IMR-90 (cell line): ENCODE data around the gene SERPIND1. TPM values are rescaled to one million over a fixed set of nuclear protein-coding genes. Genes with fewer than 3 reads are reported as not detected.

Experiments
- ATAC-seq: fragments of 200-7000 bp; cut with Tn5 transposase; 2 replicates; pipeline ENCODE4 v1.9.1; 2020; ENCODE audit warnings: low read depth, mild to moderate bottlenecking, moderate library complexity
- BruUV-seq: library from RNA; stranded (reverse); fragments of 400-500 nt; replicated peaks from 2 replicates; lab custom pipeline; 2021; lab: Mats Ljungman, UMichigan
- CTCF ChIA-PET: fragments of 300-600 bp; formaldehyde crosslinking; extraction: SDS; loops from one replicate; lab custom pipeline; 2021; ENCODE audit warnings: antibody characterized with exemption; lab: Yijun Ruan, JAX
- POLR2A ChIA-PET: fragments of 300-600 bp; sonication (Branson Sonifier 250); formaldehyde crosslinking; loops from one replicate; lab custom pipeline; 2022; ENCODE audit warnings: antibody characterized with exemption; ENCODE audit not compliant: unreplicated experiment; lab: Charles Lee
- DNase-seq: peaks from one replicate; pipeline ENCODE4 v3.0.0; 2013
- H2AFZ ChIP-seq: replicated peaks from 2 replicates; pipeline ENCODE3; 2013; ENCODE audit warnings: low read length, mild to moderate bottlenecking; ENCODE audit not compliant: poor library complexity
- H2AK5ac ChIP-seq: 2 replicates; pipeline ENCODE4 v1.6.1; 2013; ENCODE audit warnings: low read depth, low read length, inconsistent platforms
- H2AK9ac ChIP-seq: replicated peaks from 2 replicates; pipeline ENCODE3; 2013; ENCODE audit warnings: mild to moderate bottlenecking, low read depth, low read length, moderate library complexity; ENCODE audit not compliant: poor library complexity
- H2BK120ac ChIP-seq: 2 replicates; pipeline ENCODE4 v1.6.1; 2013; ENCODE audit warnings: low read depth, low read length, inconsistent platforms
- H2BK15ac ChIP-seq: 3 replicates; pipeline ENCODE4 v1.6.1; 2013; ENCODE audit warnings: low read depth, low read length, inconsistent platforms
- H2BK20ac ChIP-seq: 2 replicates; pipeline ENCODE4 v1.6.1; 2013; ENCODE audit warnings: low read depth, mild to moderate bottlenecking, inconsistent platforms, low read length, moderate library complexity
- H2BK5ac ChIP-seq: 2 replicates; pipeline ENCODE4 v1.6.1; 2013; ENCODE audit warnings: mild to moderate bottlenecking, low read depth, low read length, inconsistent platforms; ENCODE audit not compliant: poor library complexity, severe bottlenecking
- H3K14ac ChIP-seq: replicated peaks from 2 replicates; pipeline ENCODE4 v1.6.1; 2013; ENCODE audit warnings: low read depth, low read length, inconsistent platforms
- H3K18ac ChIP-seq: 2 replicates; pipeline ENCODE4 v1.6.1; 2013; ENCODE audit warnings: low read depth, low read length, control low read depth
- H3K23ac ChIP-seq: 2 replicates; pipeline ENCODE4 v1.6.1; 2013; ENCODE audit warnings: low read depth, low read length, inconsistent platforms
- H3K27ac ChIP-seq: 2 replicates; pipeline ENCODE4 v1.5.1; 2013; ENCODE audit warnings: mild to moderate bottlenecking, control low read depth, low read length; ENCODE audit not compliant: insufficient read depth
- H3K27me3 ChIP-seq: 2 replicates; pipeline ENCODE4 v1.6.1; 2013; ENCODE audit warnings: low read length; ENCODE audit not compliant: control insufficient read depth, insufficient read depth
- H3K36me3 ChIP-seq: 2 replicates; pipeline ENCODE4 v1.6.1; 2013; ENCODE audit warnings: low read length, mixed read lengths; ENCODE audit not compliant: control insufficient read depth, insufficient read depth
- H3K4ac ChIP-seq: 2 replicates; pipeline ENCODE4 v1.6.1; 2013; ENCODE audit warnings: low read depth, low read length, inconsistent platforms
- H3K4me1 ChIP-seq: 2 replicates; pipeline ENCODE4 v1.6.1; 2013; ENCODE audit warnings: low read length, mixed read lengths; ENCODE audit not compliant: control insufficient read depth, insufficient read depth
- H3K4me2 ChIP-seq: 2 replicates; pipeline ENCODE4 v1.6.1; 2013; ENCODE audit warnings: low read depth, mild to moderate bottlenecking, control low read depth, low read length, moderate library complexity
- H3K4me3 ChIP-seq: 2 replicates; pipeline ENCODE4 v1.5.1; 2013; ENCODE audit warnings: low read depth, mild to moderate bottlenecking, control low read depth, low read length, moderate library complexity; ENCODE audit not compliant: insufficient read depth
- H3K56ac ChIP-seq: 2 replicates; pipeline ENCODE4 v1.6.1; 2013; ENCODE audit warnings: low read length, inconsistent platforms; ENCODE audit not compliant: insufficient read depth; ENCODE audit errors: extremely low read depth
- H3K79me1 ChIP-seq, 2 experiments: 2 replicates each; pipeline ENCODE4 v1.6.1; 2013; ENCODE audit warnings: low read length in 2 of 2, inconsistent platforms in 1 of 2, low read depth in 1 of 2
- H3K9ac ChIP-seq: 2 replicates; pipeline ENCODE4 v1.6.1; 2013; ENCODE audit warnings: low read depth, low read length, control low read depth
- H3K9me1 ChIP-seq: 2 replicates; pipeline ENCODE4 v1.6.1; 2013; ENCODE audit warnings: low read length, inconsistent platforms; ENCODE audit not compliant: insufficient read depth
- H3K9me3 ChIP-seq: 2 replicates; pipeline ENCODE4 v1.6.1; 2013; ENCODE audit warnings: low read length; ENCODE audit not compliant: control insufficient read depth, insufficient read depth
- H4K20me1 ChIP-seq: 2 replicates; pipeline ENCODE4 v1.6.1; 2013; ENCODE audit warnings: low read length, inconsistent platforms; ENCODE audit not compliant: insufficient read depth
- H4K5ac ChIP-seq: 2 replicates; pipeline ENCODE4 v1.6.1; 2013; ENCODE audit warnings: mild to moderate bottlenecking, low read depth, low read length, control low read depth
- H4K8ac ChIP-seq, 2 experiments: 2 replicates each; pipeline ENCODE4 v1.6.1; 2013; ENCODE audit warnings: low read depth in 2 of 2, low read length in 2 of 2, control low read depth in 1 of 2, inconsistent platforms in 1 of 2
- H4K91ac ChIP-seq: 2 replicates; pipeline ENCODE4 v1.6.1; 2013; ENCODE audit warnings: low read depth, low read length, inconsistent platforms; ENCODE audit not compliant: insufficient read depth
- BHLHE40 ChIP-seq: fragments of 150-350 bp; IDR thresholded peaks from 2 replicates; pipeline ENCODE4 v1.6.1; 2016; ENCODE audit warnings: mild to moderate bottlenecking, low read depth, low read length
- CEBPB ChIP-seq: IDR thresholded peaks from 2 replicates; pipeline ENCODE4 v1.6.1; 2012; ENCODE audit warnings: low read depth, low read length, improper control_type of control experiment
- CHD1 ChIP-seq: IDR thresholded peaks from 2 replicates; pipeline ENCODE4 v1.6.1; 2012; ENCODE audit warnings: low read depth, low read length, improper control_type of control experiment
- FOS ChIP-seq: fragments of 150-350 bp; IDR thresholded peaks from 2 replicates; pipeline ENCODE4 v1.6.1; 2016; ENCODE audit warnings: low read depth, low read length
- MAFK ChIP-seq: IDR thresholded peaks from 2 replicates; pipeline ENCODE4 v1.6.1; 2012; ENCODE audit warnings: low read depth, low read length, improper control_type of control experiment
- MAZ ChIP-seq: IDR thresholded peaks from 2 replicates; pipeline ENCODE4 v1.6.1; 2012; ENCODE audit warnings: low read depth, mild to moderate bottlenecking, low read length, improper control_type of control experiment, moderate library complexity, borderline replicate concordance
- MXI1 ChIP-seq: IDR thresholded peaks from 2 replicates; pipeline ENCODE4 v1.6.1; 2012; ENCODE audit warnings: low read depth, mild to moderate bottlenecking, low read length, moderate library complexity, borderline replicate concordance
- NFE2L2 ChIP-seq: fragments of 150-350 bp; IDR thresholded peaks from 2 replicates; pipeline ENCODE4 v1.6.1; 2016; ENCODE audit warnings: low read depth, mild to moderate bottlenecking, low read length
- POLR2A ChIP-seq: IDR thresholded peaks from 2 replicates; pipeline ENCODE4 v1.6.1; 2012; ENCODE audit warnings: mild to moderate bottlenecking, low read depth, low read length
- RAD21 ChIP-seq: IDR thresholded peaks from 2 replicates; pipeline ENCODE4 v1.6.1; 2012; ENCODE audit warnings: low read length, improper control_type of control experiment
- RCOR1 ChIP-seq: IDR thresholded peaks from 2 replicates; pipeline ENCODE4 v1.6.1; 2012; ENCODE audit warnings: mild to moderate bottlenecking, low read length, improper control_type of control experiment; ENCODE audit not compliant: insufficient replicate concordance
- RFX5 ChIP-seq: IDR thresholded peaks from 2 replicates; pipeline ENCODE4 v1.8.0; 2012; ENCODE audit warnings: low read depth, mild to moderate bottlenecking, low read length, moderate library complexity
- SMC3 ChIP-seq: fragments of 150-350 bp; IDR thresholded peaks from 2 replicates; pipeline ENCODE4 v1.6.1; 2016; ENCODE audit warnings: low read depth, mild to moderate bottlenecking, antibody characterized with exemption, low read length, moderate library complexity
- WGBS, 2 experiments: methylation state at CpG; one replicate each; pipeline versions ENCODE4 v1.1.5 to v1.1.7; 2013; ENCODE audit warnings: missing lambda C conversion rate in 2 of 2; ENCODE audit not compliant: insufficient read length in 1 of 2; ENCODE audit errors: extremely low coverage in 2 of 2; 5-methylcytosine and 5-hydroxymethylcytosine counted together
- dilution Hi-C: fragments of 300-500 bp; cut with HindIII; formaldehyde crosslinking; loops from one replicate; pipeline ENCODE4 v1.14.3; 2018; ENCODE audit warnings: low sequenced_read_pairs; ENCODE audit not compliant: unreplicated experiment
- in situ Hi-C: fragments of 300-500 bp; cut with MboI; formaldehyde crosslinking; loops from 3 replicates; pipeline ENCODE4 v1.14.3; 2019; ENCODE audit warnings: low sequenced_read_pairs, inconsistent platforms, mixed read lengths
- intact Hi-C: fragments of 100-400 bp; cut with micrococcal nuclease; formaldehyde crosslinking; loops from 2 replicates; pipeline ENCODE4 v1.10.0; 2022
- polyA plus RNA-seq, 3 experiments: library from polyadenylated mRNA; depleted of rRNA; stranded (reverse); fragments of >200 nt; gene quantifications; 2 replicates each; pipeline ENCODE4 v1.2.3, GENCODE V29; 2012; ENCODE audit warnings: low replicate concordance in 1 of 3
- total RNA-seq: library from RNA; depleted of rRNA; stranded (reverse); fragments of >200 nt; gene quantifications from 2 replicates; pipeline ENCODE4 v1.2.3, GENCODE V29; 2012
- TF ChIP-seq, protein P1 (sequence below): fragments of 150-350 bp; IDR thresholded peaks from 2 replicates; pipeline ENCODE4 v1.6.1; 2017; ENCODE audit warnings: mild to moderate bottlenecking, antibody characterized with exemption, low read length, low read depth

SERPIND1 gene
- total and polyA plus RNA-seq, 2 of the 4 experiments (the other 2 are of a cell fraction), result 0.12 TPM; not detected in 1

DNA sequence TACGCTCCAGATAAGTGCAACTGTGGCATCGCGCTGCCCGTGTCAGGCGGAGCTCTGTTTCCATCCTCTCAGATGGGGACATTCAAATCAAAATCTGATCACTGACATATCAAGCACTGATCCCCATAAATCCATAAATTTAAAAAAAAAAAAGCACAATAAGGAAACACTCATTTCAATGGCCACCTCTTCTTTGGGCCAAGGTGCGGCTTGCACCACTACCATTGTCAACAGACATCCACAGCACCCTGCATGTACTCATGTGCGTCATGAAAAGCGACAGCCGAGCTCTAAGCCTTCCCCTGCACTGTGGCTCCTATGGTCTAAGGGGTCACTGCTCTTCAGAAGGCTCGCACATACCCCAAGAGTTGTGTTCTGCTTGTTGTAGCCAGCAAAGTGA, 26.7 kb upstream of the SERPIND1 start:
- intact Hi-C loops, result no loop called here
- in situ Hi-C loops, result no loop called here
- Histone ChIP-seq H3K4me2 (no peak overlapping the region), H2BK5ac (no peak overlapping the region), H2AK9ac (no peak overlapping the region), H3K9me3 (no peaks in the 10 kb centered on the region), H2BK15ac (no peak overlapping the region), H3K9ac (no peak overlapping the region), H3K79me1 (no peaks in the 10 kb centered on the region; a peak in 1 of 4 replicates), H3K27ac (no peak overlapping the region), H2BK120ac (no peak overlapping the region), H3K56ac (no peak overlapping the region), H3K27me3 (no peaks in the 10 kb centered on the region), H2AFZ (no peak overlapping the region), H3K23ac (no peak overlapping the region), H3K9me1 (peaks cover 11% of the 10 kb centered on the region; the same call in 1 of the 2 replicates), H3K36me3 (peaks cover 56% of the 10 kb centered on the region), H4K91ac (no peak overlapping the region), H2BK20ac (no peak overlapping the region), H4K5ac (no peak overlapping the region), H3K14ac (no peak overlapping the region), H3K4ac (no peak overlapping the region), H3K18ac (no peak overlapping the region), H2AK5ac (no peak overlapping the region), H4K8ac (no peak overlapping the region), H3K4me3 (no peak overlapping the region), H3K4me1 (peaks cover 9% of the 10 kb centered on the region), H4K20me1 (peaks cover 13% of the 10 kb centered on the region)
- 98% methylated on average over 8 of the region's 10 CpGs; no CpG with 5 or more reads in 1 of the 2 experiments for WGBS, 2 experiments
- ATAC-seq (no peak), DNase-seq (no peak)
- no peak for TF ChIP-seq RCOR1
- TF ChIP-seq BHLHE40, result no peak
- TF ChIP-seq MXI1, result no peak
- no peak for TF ChIP-seq POLR2A
- no peak for TF ChIP-seq CHD1
- no peak for TF ChIP-seq RFX5
- TF ChIP-seq FOS, result no peak
- TF ChIP-seq RAD21, result no peak
- TF ChIP-seq NFE2L2, result no peak
- TF ChIP-seq MAFK, result no peak
- TF ChIP-seq, protein P1, sequence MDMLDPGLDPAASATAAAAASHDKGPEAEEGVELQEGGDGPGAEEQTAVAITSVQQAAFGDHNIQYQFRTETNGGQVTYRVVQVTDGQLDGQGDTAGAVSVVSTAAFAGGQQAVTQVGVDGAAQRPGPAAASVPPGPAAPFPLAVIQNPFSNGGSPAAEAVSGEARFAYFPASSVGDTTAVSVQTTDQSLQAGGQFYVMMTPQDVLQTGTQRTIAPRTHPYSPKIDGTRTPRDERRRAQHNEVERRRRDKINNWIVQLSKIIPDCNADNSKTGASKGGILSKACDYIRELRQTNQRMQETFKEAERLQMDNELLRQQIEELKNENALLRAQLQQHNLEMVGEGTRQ, result no peak
- TF ChIP-seq MAZ, result no peak
- no peak for TF ChIP-seq SMC3
- no peak for TF ChIP-seq CEBPB
- CTCF ChIA-PET, result no interaction called here
- POLR2A ChIA-PET, result no interaction called here
- no TSS peak for BruUV-seq
- dilution Hi-C loops, result no loop called here
